H1 (cell line): Measurements from ENCODE around the gene CHMP1B.

Experiments used
- ASH2L ChIP-seq: fragments of 200-600, 300-600 bp; sonication (generic); IDR thresholded peaks from one replicate; pipeline ENCODE4 v1.7.1; 2017; ENCODE audit warnings: low read length
- JUND ChIP-seq: IDR thresholded peaks from 2 replicates; pipeline ENCODE4 v1.6.1; 2011; ENCODE audit warnings: mild to moderate bottlenecking, improper control_type of control experiment, low read length
- POLR2A ChIP-seq, 2 experiments: IDR thresholded peaks; 1 replicate in 1 of 2; 2 replicates in 1 of 2; pipeline ENCODE4 v1.6.1; 2011; ENCODE audit warnings: low read depth in 2 of 2, low read length in 2 of 2, mild to moderate bottlenecking in 2 of 2; ENCODE audit errors: control extremely low read depth in 1 of 2
- POLR2AphosphoS5 ChIP-seq: IDR thresholded peaks from 2 replicates; pipeline ENCODE4 v1.6.1; 2011; ENCODE audit warnings: low read depth, low read length
- RAD21 ChIP-seq, 2 experiments: IDR thresholded peaks in 1 of 2; conservative IDR thresholded peaks in 1 of 2; 2 replicates each; pipeline ENCODE4 v1.6.1; 2011; ENCODE audit warnings: low read depth in 2 of 2, low read length in 2 of 2, improper control_type of control experiment in 1 of 2, inconsistent platforms in 1 of 2, mild to moderate bottlenecking in 1 of 2, moderate library complexity in 1 of 2
- TF ChIP-seq, protein P1 (sequence below), 3 experiments: IDR thresholded peaks; 1 replicate in 2 of 3; 2 replicates in 1 of 3; pipeline versions ENCODE4 v1.5.1 to v1.6.1; 2011; ENCODE audit warnings: low read length in 3 of 3, mild to moderate bottlenecking in 3 of 3, inconsistent platforms in 2 of 3, low read depth in 1 of 3, moderate library complexity in 1 of 3; ENCODE audit not compliant: insufficient read depth in 1 of 3; ENCODE audit errors: control extremely low read depth in 1 of 3

DNA sequence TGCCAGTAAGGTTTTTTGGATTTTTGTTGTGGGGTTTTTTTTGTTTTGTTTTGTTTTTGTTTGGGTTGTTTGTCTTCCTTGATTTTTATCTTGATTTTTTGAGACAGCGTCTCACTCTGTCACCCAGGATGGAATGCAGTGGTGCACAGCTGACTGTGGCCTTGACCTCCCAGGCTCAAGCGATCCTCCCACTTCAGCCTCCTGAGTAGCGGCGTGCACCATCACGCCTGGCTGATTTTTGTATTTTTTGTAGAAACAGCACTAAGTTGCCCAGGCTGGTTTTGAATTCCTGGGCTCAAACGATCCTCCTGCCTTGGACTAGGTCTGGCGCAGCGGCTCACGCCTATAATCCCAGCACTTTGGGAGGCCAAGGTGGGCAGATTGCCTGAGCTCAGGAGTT lies 40.5 kb downstream of the CHMP1B start:
- TF ChIP-seq POLR2AphosphoS5 (no peak), POLR2A (IDR thresholded peaks at IDR 0.05; ENCODE audit: control extremely low read depth in 1 of 2, low read depth in 2 of 2, low read length in 2 of 2) (no peak), JUND (no peak), ASH2L (no peak), RAD21 (IDR thresholded peaks at IDR 0.05 in 1 of 2, conservative IDR thresholded peaks at IDR 0.05 in 1 of 2; ENCODE audit: low read depth in 2 of 2, low read length in 2 of 2) (no peak)
- TF ChIP-seq, protein P1, sequence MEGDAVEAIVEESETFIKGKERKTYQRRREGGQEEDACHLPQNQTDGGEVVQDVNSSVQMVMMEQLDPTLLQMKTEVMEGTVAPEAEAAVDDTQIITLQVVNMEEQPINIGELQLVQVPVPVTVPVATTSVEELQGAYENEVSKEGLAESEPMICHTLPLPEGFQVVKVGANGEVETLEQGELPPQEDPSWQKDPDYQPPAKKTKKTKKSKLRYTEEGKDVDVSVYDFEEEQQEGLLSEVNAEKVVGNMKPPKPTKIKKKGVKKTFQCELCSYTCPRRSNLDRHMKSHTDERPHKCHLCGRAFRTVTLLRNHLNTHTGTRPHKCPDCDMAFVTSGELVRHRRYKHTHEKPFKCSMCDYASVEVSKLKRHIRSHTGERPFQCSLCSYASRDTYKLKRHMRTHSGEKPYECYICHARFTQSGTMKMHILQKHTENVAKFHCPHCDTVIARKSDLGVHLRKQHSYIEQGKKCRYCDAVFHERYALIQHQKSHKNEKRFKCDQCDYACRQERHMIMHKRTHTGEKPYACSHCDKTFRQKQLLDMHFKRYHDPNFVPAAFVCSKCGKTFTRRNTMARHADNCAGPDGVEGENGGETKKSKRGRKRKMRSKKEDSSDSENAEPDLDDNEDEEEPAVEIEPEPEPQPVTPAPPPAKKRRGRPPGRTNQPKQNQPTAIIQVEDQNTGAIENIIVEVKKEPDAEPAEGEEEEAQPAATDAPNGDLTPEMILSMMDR (IDR thresholded peaks at IDR 0.05; ENCODE audit: control extremely low read depth in 1 of 3, insufficient read depth in 1 of 3, low read depth in 1 of 3, low read length in 3 of 3), result no peak
